CD4-positive, alpha-beta memory T cell (primary cell): Measurements from ENCODE around the gene ZMIZ1. TPM values are rescaled to one million over a fixed set of nuclear protein-coding genes. Genes with fewer than 3 reads are reported as not detected.
A peak's percentile ranks its signal among the peaks of the same experiment; 100 is the strongest.
"Not testable (repeated sequence)": the region's sequence is repeated elsewhere in the genome, so short reads cannot be mapped to it uniquely, and the experiment has no call there.

Experiments used
- CTCF ChIA-PET: fragments of 350-600 bp; sonication (Branson Sonifier 250); formaldehyde crosslinking; loops from one replicate; lab custom pipeline; 2021; ENCODE audit warnings: inconsistent platforms; ENCODE audit not compliant: partially characterized antibody; lab: Charles Lee
- POLR2A ChIA-PET: fragments of 350-600 bp; sonication (Branson Sonifier 250); formaldehyde crosslinking; loops from one replicate; lab custom pipeline; 2021; ENCODE audit not compliant: partially characterized antibody; lab: Charles Lee
- DNase-seq, 5 donors: peaks; one replicate each; pipeline versions ENCODE4 v3.0.0 to v3.0.0-alpha.2; 2020 to 2022; ENCODE audit warnings: mixed read lengths in 1 of 5
- H3K27ac ChIP-seq: one replicate; pipeline ENCODE4 v1.7.0; 2013; ENCODE audit warnings: low read depth, low read length
- H3K27me3 ChIP-seq: 2 replicates; pipeline ENCODE4 v1.7.0; 2013; ENCODE audit warnings: mild to moderate bottlenecking, low read length, moderate library complexity; ENCODE audit not compliant: insufficient read depth
- H3K36me3 ChIP-seq: 2 replicates; pipeline ENCODE4 v1.7.0; 2013; ENCODE audit warnings: mild to moderate bottlenecking, low read length, moderate library complexity; ENCODE audit not compliant: insufficient read depth
- H3K4me1 ChIP-seq: 2 replicates; pipeline ENCODE4 v1.7.0; 2013; ENCODE audit warnings: mild to moderate bottlenecking, low read length, moderate library complexity; ENCODE audit not compliant: insufficient read depth
- H3K4me3 ChIP-seq, 2 donors: one replicate each; pipeline ENCODE4 v1.7.0; 2013; ENCODE audit warnings: low read length in 2 of 2, mild to moderate bottlenecking in 1 of 2
- H3K9me3 ChIP-seq, 2 donors: one replicate each; pipeline ENCODE4 v1.7.0; 2013; ENCODE audit warnings: low read length in 2 of 2, control low read depth in 1 of 2; ENCODE audit not compliant: control insufficient read depth in 1 of 2
- H3K27ac Mint-ChIP-seq, 7 donors: one replicate each; pipeline ENCODE4 v1.8.0; 2020 to 2021; ENCODE audit warnings: mixed read lengths in 7 of 7, mild to moderate bottlenecking in 6 of 7, inconsistent platforms in 3 of 7, moderate library complexity in 3 of 7
- H3K27me3 Mint-ChIP-seq, 2 donors: one replicate each; pipeline ENCODE4 v1.8.0; 2020 to 2021; ENCODE audit warnings: mixed read lengths in 2 of 2
- H3K36me3 Mint-ChIP-seq, 2 donors: one replicate each; pipeline ENCODE4 v1.8.0; 2020 to 2021; ENCODE audit warnings: mixed read lengths in 2 of 2, inconsistent platforms in 1 of 2, mild to moderate bottlenecking in 1 of 2
- H3K4me1 Mint-ChIP-seq, 4 donors: one replicate each; pipeline ENCODE4 v1.8.0; 2020 to 2021; ENCODE audit warnings: mixed read lengths in 4 of 4, mild to moderate bottlenecking in 1 of 4
- H3K4me3 Mint-ChIP-seq, 8 donors: one replicate each; pipeline ENCODE4 v1.8.0; 2020 to 2021; ENCODE audit warnings: mixed read lengths in 8 of 8, mild to moderate bottlenecking in 7 of 8, moderate library complexity in 6 of 8, inconsistent platforms in 3 of 8
- H3K9me3 Mint-ChIP-seq, 8 donors: one replicate each; pipeline ENCODE4 v1.8.0; 2020 to 2021; ENCODE audit warnings: mixed read lengths in 8 of 8, mild to moderate bottlenecking in 5 of 8, inconsistent platforms in 3 of 8, moderate library complexity in 1 of 8
- intact Hi-C: fragments of 100-400 bp; cut with micrococcal nuclease; formaldehyde crosslinking; loops from one replicate; pipeline ENCODE4 v1.15.1; 2023
- polyA plus RNA-seq, 2 donors: library from polyadenylated mRNA; unstranded; fragments of 300-500 nt; fragmentation: Illumina TruSeq; gene quantifications; one replicate each; pipeline ENCODE4 v1.2.3, GENCODE V29; 2021
- total RNA-seq, 2 experiments: library from RNA; stranded (reverse); gene quantifications; one replicate each; pipeline ENCODE4 v1.2.3, GENCODE V29; 2021

Gene ZMIZ1
- total and polyA plus RNA-seq, 4 experiments from 2014 or later: 0.58 to 25.4 (median 14.0) TPM

DNA sequence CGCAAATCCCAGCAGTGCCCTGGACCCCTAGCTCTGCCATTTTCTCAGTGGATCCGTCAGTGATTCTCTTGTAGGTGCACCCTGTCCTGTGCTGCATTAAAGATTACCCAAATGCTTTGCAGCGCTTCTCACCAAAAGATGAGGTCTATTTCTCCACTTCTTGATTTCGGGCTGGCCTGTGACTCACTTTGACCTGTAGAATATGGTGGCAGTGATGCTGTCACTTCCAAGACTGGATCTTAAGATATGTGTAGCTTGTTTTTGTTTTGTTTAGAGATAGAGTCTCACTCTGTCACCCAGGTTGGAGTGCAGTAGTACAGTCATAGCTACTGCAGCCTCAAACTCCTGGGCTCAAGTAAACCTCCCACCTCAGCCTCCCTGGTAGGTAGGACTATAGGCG lies 37.0 kb upstream of the ZMIZ1 start:
- H3K36me3 Mint-ChIP-seq: no peaks in the 10 kb centered on the region
- ChIA-PET POLR2A (interaction anchor here (1.3 kb wide), 1 partner anchor 8 kb away, joined by 4 read pairs; no protein-coding TSS in a partner anchor), CTCF (no interaction called here)
- H3K4me3 Mint-ChIP-seq: no peak overlapping the region
- Histone ChIP-seq H3K4me3 (no peak overlapping the region), H3K4me1 (peaks cover 15% of the 10 kb centered on the region), H3K27ac (no peak overlapping the region), H3K27me3 (no peaks in the 10 kb centered on the region), H3K9me3 (no peaks in the 10 kb centered on the region), H3K36me3 (no peaks in the 10 kb centered on the region)
- intact Hi-C loops: no loop called here
- no peak for DNase-seq
- H3K9me3 Mint-ChIP-seq: no peaks in the 10 kb centered on the region
- no peaks in the 10 kb centered on the region for H3K27me3 Mint-ChIP-seq
- peaks cover 8 to 15% (median 13%) of the 10 kb centered on the region in 4 donors for H3K4me1 Mint-ChIP-seq
- H3K27ac Mint-ChIP-seq: no peak overlapping the region

DNA sequence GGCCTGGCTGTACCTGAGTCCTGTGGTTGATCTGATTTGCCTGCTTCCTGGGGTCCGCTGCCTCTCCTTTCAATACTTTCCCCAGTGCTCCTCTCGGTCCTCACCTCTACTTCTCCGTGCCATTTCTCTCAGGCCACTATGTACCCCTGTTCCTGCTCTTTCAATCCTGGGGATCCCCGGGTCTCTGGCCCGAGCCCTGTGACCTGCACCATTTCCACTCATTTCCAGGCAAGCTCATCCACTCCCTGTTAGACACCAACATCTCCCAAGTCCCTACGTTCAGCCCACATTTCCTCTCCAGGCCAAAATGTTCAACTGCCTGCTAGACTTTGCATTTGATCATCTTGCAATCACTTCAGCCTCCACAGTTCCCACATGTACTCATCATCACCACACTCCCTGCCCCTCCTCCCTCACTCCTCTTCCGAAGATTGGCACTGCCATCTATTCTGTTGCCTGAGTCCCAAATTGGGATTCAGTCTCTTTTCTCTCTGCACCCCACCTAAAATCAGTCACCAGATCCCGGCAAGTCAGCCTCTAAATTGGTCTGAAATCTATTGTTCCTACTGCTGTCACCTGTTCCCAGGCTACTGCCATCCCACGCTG lies 34.4 kb upstream of the ZMIZ1 start:
- Histone ChIP-seq H3K27me3 (no peaks in the 10 kb centered on the region), H3K27ac (no peak overlapping the region), H3K9me3 (no peaks in the 10 kb centered on the region), H3K4me1 (no peaks in the 10 kb centered on the region), H3K36me3 (no peaks in the 10 kb centered on the region), H3K4me3 (no peak overlapping the region)
- Mint-ChIP-seq H3K4me3 (no peak overlapping the region), H3K27ac (peak overlapping the region in 1 of 7 donors; percentile 48), H3K36me3 (no peaks in the 10 kb centered on the region), H3K27me3 (no peaks in the 10 kb centered on the region), H3K4me1 (peaks cover 0 to 1% (median 0%) of the 10 kb centered on the region in 4 donors), H3K9me3 (no peaks in the 10 kb centered on the region)
- intact Hi-C loops: no loop called here
- no peak for DNase-seq
- POLR2A ChIA-PET: no interaction called here
- CTCF ChIA-PET: no interaction called here

DNA sequence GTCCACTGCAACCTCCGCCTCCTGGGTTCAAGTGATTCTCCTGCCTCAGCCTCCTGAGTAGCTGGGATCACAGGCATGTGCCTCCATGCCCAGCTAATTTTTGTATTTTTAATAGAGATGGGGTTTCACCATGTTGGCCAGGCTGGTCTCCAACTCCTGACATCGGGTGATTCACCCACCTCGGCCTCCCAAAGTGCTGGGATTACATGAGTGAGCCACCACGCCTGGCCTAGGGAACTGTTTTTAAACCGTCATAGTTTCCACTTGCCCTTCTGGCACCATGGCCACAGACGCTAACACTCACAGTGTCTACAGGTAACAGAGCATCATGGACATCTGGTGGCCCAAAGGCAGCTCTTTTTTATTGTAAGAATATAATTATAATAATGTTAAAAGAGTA lies 32.4 kb upstream of the ZMIZ1 start:
- H3K4me3 Mint-ChIP-seq, H3K4me1 Mint-ChIP-seq, POLR2A ChIA-PET, H3K36me3 ChIP-seq, H3K9me3 Mint-ChIP-seq, H3K9me3 ChIP-seq, H3K27ac ChIP-seq, H3K36me3 Mint-ChIP-seq, H3K27me3 ChIP-seq, intact Hi-C loops, H3K27me3 Mint-ChIP-seq, H3K4me1 ChIP-seq, DNase-seq, H3K27ac Mint-ChIP-seq, H3K4me3 ChIP-seq: not testable (repeated sequence)
- CTCF ChIA-PET: interaction anchor here (0.6 to 2.8 kb wide), 6 partner anchors 9 to 61 kb away, joined by 3 to 8 read pairs (median 4); no protein-coding TSS in a partner anchor

DNA sequence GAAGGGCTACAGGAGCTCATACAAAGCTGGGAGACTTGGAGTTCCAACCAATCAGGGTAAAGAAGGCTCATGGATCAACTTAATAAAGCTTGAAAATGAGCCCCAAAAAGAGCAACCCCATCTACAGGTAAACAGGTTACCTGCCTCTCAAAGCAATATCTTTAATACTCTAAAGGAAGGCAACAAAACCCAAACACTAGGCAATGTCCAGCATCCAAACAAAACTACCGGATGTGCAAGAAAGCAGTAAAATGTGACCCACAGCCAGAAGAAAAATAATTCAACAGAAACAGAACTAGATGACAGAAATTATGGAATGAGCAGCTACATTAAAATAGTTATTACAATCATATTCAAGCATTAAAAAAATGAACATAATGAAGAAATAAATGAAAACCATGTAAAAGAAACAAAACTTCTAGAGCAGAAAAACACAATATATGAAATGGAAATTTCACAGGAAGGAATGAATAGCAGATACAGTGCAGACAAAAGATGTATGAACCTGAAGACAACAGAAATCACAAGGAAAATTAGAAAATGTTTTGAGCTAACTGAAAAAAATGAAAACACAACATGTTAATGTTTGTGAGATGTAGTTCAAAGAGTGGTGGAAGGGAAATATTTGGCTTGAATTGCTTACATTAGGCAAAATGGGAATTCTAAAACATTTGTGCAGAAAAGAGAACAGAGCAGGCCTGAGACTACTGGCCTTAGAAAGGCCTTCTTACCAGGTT lies 30.5 kb upstream of the ZMIZ1 start:
- CTCF ChIA-PET: interaction anchor here (1.4 to 2.8 kb wide), 3 partner anchors 9 to 65 kb away, joined by 3 to 8 read pairs (median 4); no protein-coding TSS in a partner anchor

DNA sequence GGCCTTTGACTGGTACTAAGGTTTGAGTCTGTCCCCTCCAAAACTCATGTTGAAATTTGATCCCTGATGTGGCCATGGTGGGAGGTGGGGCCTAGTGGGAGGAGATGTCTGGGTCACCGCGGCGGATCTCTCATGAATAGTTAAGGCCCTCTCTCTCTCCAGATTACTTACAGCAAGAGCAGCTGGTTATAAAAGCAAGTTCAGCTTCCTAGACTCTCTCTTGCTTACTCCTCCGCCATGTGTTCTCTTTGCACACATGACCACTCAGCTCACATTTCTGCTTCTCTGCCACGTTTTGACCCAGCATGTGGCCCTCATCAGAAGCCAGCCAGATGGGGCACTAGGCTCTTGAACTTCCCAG lies 29.9 kb upstream of the ZMIZ1 start:
- H3K27ac ChIP-seq: no peak overlapping the region
- no peaks in the 10 kb centered on the region for H3K9me3 Mint-ChIP-seq
- H3K27me3 ChIP-seq: no peaks in the 10 kb centered on the region
- no peaks in the 10 kb centered on the region for H3K36me3 Mint-ChIP-seq
- H3K4me1 Mint-ChIP-seq: peaks cover 24 to 29% (median 27%) of the 10 kb centered on the region in 4 donors
- intact Hi-C loops: no loop called here
- no peak for DNase-seq
- H3K36me3 ChIP-seq: no peaks in the 10 kb centered on the region
- CTCF ChIA-PET: interaction anchor here (1.4 to 2.8 kb wide), 3 partner anchors 9 to 65 kb away, joined by 3 to 8 read pairs (median 4); no protein-coding TSS in a partner anchor
- no peak overlapping the region for H3K4me3 ChIP-seq
- no peaks in the 10 kb centered on the region for H3K9me3 ChIP-seq
- H3K27me3 Mint-ChIP-seq: no peaks in the 10 kb centered on the region
- H3K27ac Mint-ChIP-seq: peak overlapping the region in 1 of 7 donors; percentile 29
- POLR2A ChIA-PET: no interaction called here
- H3K4me3 Mint-ChIP-seq: no peak overlapping the region
- H3K4me1 ChIP-seq: peaks cover 25% of the 10 kb centered on the region

More for the DNA sequence above, 30.5 kb upstream of the ZMIZ1 start:
- H3K27ac Mint-ChIP-seq: peak overlapping the region in 1 of 7 donors; percentile 77
- H3K27me3 Mint-ChIP-seq: no peaks in the 10 kb centered on the region
- intact Hi-C loops: no loop called here
- no peaks in the 10 kb centered on the region for H3K36me3 Mint-ChIP-seq
- no peak overlapping the region for H3K4me3 Mint-ChIP-seq
- no peak overlapping the region for H3K4me3 ChIP-seq
- no peaks in the 10 kb centered on the region for H3K27me3 ChIP-seq
- peaks cover 19 to 23% (median 22%) of the 10 kb centered on the region in 4 donors for H3K4me1 Mint-ChIP-seq
- H3K27ac ChIP-seq: no peak overlapping the region
- no peak for DNase-seq
- H3K36me3 ChIP-seq: no peaks in the 10 kb centered on the region
- peaks cover 20% of the 10 kb centered on the region for H3K4me1 ChIP-seq
- no peaks in the 10 kb centered on the region for H3K9me3 Mint-ChIP-seq
- POLR2A ChIA-PET: interaction anchor here (0.8 kb wide), 1 partner anchor 9 kb away, joined by 3 read pairs; no protein-coding TSS in a partner anchor
- no peaks in the 10 kb centered on the region for H3K9me3 ChIP-seq

DNA sequence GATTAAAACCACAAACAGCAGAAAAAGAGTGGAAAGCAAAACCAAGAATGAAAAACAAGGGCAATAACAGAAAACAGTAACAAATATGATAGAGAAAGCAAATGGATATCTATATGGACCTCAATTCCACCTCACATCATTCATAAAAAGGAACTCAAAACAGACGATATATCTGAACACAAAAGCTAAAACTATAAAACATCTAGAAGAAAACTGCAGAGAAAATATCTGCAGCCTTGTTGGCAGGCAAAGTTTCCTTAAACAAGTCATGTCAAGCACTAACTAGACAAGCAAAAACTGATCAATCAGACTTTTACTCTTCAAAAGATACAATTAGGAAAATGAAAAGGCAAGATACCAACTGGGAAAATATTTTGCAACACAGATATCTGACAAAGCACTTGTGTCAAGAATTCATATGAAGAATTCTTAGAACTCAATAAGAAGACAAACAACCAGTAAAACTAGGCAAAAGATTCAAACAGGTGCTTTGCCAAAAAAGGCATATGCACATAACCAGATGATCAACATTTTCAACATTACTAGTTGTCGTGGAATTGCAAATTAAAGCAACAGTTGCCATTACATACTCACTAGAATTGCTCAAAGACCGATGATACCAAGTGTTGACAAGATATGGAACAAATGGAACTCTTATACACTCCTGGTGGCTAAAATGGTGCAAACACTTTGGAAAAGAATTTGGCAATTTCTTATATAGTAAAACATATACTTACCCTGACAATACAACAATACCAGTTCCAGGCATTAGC lies 25.9 kb upstream of the ZMIZ1 start:
- peak overlapping the region in 1 of 8 donors; percentile 17 for H3K4me3 Mint-ChIP-seq
- Histone ChIP-seq H3K4me1 (peaks cover 47% of the 10 kb centered on the region), H3K27ac (no peak overlapping the region), H3K36me3 (no peaks in the 10 kb centered on the region), H3K9me3 (no peaks in the 10 kb centered on the region), H3K4me3 (no peak overlapping the region), H3K27me3 (no peaks in the 10 kb centered on the region)
- no peak for DNase-seq
- H3K27ac Mint-ChIP-seq: peak overlapping the region in 6 of 7 donors; percentile 5 to 61 (median 40)
- CTCF ChIA-PET: no interaction called here
- POLR2A ChIA-PET: interaction anchor here (0.6 to 1.2 kb wide), 2 partner anchors 68 to 822 kb away, joined by 3 read pairs; no protein-coding TSS in a partner anchor
- H3K36me3 Mint-ChIP-seq: no peaks in the 10 kb centered on the region
- peaks cover 32 to 58% (median 47%) of the 10 kb centered on the region in 4 donors for H3K4me1 Mint-ChIP-seq
- intact Hi-C loops: no loop called here
- no peaks in the 10 kb centered on the region for H3K9me3 Mint-ChIP-seq
- H3K27me3 Mint-ChIP-seq: no peaks in the 10 kb centered on the region
